Upper lobe of left lung (tissue), 6 donors: ENCODE measurements around the gene SIAH3. TPM values are rescaled to one million over a fixed set of nuclear protein-coding genes. Genes with fewer than 3 reads are reported as not detected.

Experiments
- ATAC-seq, 2 donors: fragments of 200-7000 bp; cut with Tn5 transposase; one replicate each; pipeline ENCODE4 v1.9.1; 2022; ENCODE audit warnings: mild to moderate bottlenecking in 2 of 2, moderate library complexity in 2 of 2; ENCODE audit not compliant: low FRiP score in 2 of 2
- DNase-seq, 2 donors: peaks; one replicate each; pipeline ENCODE4 v3.0.0-alpha.2; 2019 to 2020
- H3K27ac ChIP-seq, 4 donors: fragments of 200-600 bp; sonication (generic); one replicate each; pipeline ENCODE4 v1.5.1; 2016 to 2019
- H3K27me3 ChIP-seq, 4 donors: fragments of 200-600 bp; sonication (generic); one replicate each; pipeline ENCODE4 v1.5.1; 2017 to 2019
- H3K36me3 ChIP-seq, 4 donors: fragments of 200-600 bp; sonication (generic); one replicate each; pipeline ENCODE4 v1.5.1; 2016 to 2019
- H3K4me1 ChIP-seq, 4 donors: fragments of 200-600 bp; sonication (generic); one replicate each; pipeline ENCODE4 v1.5.1; 2018 to 2019
- H3K4me3 ChIP-seq, 4 donors: fragments of 200-600 bp; sonication (generic); one replicate each; pipeline ENCODE4 v1.5.1; 2017 to 2019; ENCODE audit warnings: mild to moderate bottlenecking in 2 of 4, moderate library complexity in 1 of 4
- H3K9me3 ChIP-seq, 4 donors: fragments of 200-600 bp; sonication (generic); one replicate each; pipeline ENCODE4 v1.5.1; 2018 to 2019
- CTCF ChIP-seq, 6 experiments: fragments of 450-650 bp in 4 of 6; fragments of 200-600 bp in 2 of 6; sonication (generic) in 2 of 6; IDR thresholded peaks; one replicate each; pipeline ENCODE4 v1.5.1; 2016 to 2019; ENCODE audit warnings: antibody characterized with exemption in 6 of 6
- EP300 ChIP-seq, 4 donors: sonication (generic); formaldehyde crosslinking; IDR thresholded peaks; one replicate each; pipeline ENCODE4 v1.5.1; 2017; ENCODE audit warnings: antibody characterized with exemption in 4 of 4, control low read depth in 2 of 4
- POLR2A ChIP-seq, 4 donors: fragments of 450-650 bp; IDR thresholded peaks; one replicate each; pipeline ENCODE4 v1.5.1; 2016 to 2017; ENCODE audit warnings: antibody characterized with exemption in 4 of 4, mild to moderate bottlenecking in 2 of 4
- POLR2AphosphoS5 ChIP-seq, 2 donors: sonication (generic); formaldehyde crosslinking; IDR thresholded peaks; one replicate each; pipeline ENCODE4 v1.5.1; 2017; ENCODE audit warnings: antibody characterized with exemption in 2 of 2
- WGBS, 2 donors: methylation state at CpG; one replicate each; pipeline ENCODE4 v1.1.5; 2017 to 2018; 5-methylcytosine and 5-hydroxymethylcytosine counted together
- total RNA-seq, 6 donors: library from RNA; depleted of rRNA in 4 of 6; stranded (reverse); fragments of >200 nt in 4 of 6; gene quantifications; one replicate each; pipeline versions ENCODE4 v1.1.0 to v1.2.1, GENCODE V29; 2016 to 2021
- donor health status: DM: no; HTN: no; CAD: no; lungs with moderate emphysema.
- donor health status: DM: no; HTN: yes; CAD: no; lungs with severe emphysema.

Gene SIAH3
- total RNA-seq, result under 1 TPM in 5 of 6 donors, not detected in 1; under 0.01 to 0.39 (median 0.03) TPM

- H3K27me3 ChIP-seq, result peaks cover 0 to 6% (median 3%) of the 10 kb centered on the region in 4 donors
- peaks cover 0 to 9% (median 3%) of the 10 kb centered on the region in 4 donors for H3K9me3 ChIP-seq
- no peaks in the 10 kb centered on the region for H3K36me3 ChIP-seq
- H3K4me1 ChIP-seq, result peaks cover 20 to 27% (median 22%) of the 10 kb centered on the region in 4 donors
- 6 to 25% methylated on average over 19 to 34 of the region's 35 CpGs for WGBS, 2 donors
- DNase-seq, result peak in 1 of 2 donors; percentile 55
- TF ChIP-seq CTCF (IDR thresholded peaks at IDR 0.05) (no peak), POLR2A (IDR thresholded peaks at IDR 0.05) (no peak), POLR2AphosphoS5 (IDR thresholded peaks at IDR 0.05) (no peak), EP300 (IDR thresholded peaks at IDR 0.05) (no peak)
- H3K27ac ChIP-seq, result no peak within 1 kb of the TSS
- no peak for ATAC-seq
- H3K4me3 ChIP-seq, result peak within 1 kb of the TSS in 3 of 4 donors; percentile 13 to 30 (median 19)
These were observed at the start of gene SIAH3 for GRCh38 chr13:45851171-45851921. Gene SIAH3 (minus strand): TSS chr13:45851753. CDS start chr13:45851629, 124 bp downstream.

DNA sequence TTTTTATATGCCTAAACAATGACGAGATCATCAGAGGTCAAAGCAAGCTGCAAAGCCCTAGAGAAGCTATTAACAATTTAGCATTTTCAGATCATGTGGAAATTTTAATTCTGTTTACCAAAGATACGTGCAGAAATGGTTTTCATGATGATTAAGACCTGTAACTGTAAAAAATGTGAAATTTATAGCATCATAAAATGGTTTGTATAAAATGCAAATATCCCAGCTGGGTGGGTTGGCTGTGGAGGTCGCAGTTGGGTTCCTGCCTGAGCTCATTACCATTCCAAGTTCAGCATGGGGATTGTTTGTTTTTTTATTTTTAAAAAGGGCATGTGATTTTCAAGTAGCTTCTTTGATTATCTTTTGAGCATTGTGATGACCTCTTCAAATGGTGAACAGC is 47.9 kb upstream of the SIAH3 start:
- H3K27me3 ChIP-seq, result no peaks in the 10 kb centered on the region
- no peak for ATAC-seq
- H3K36me3 ChIP-seq, result no peaks in the 10 kb centered on the region
- H3K4me1 ChIP-seq, result no peaks in the 10 kb centered on the region
- 67 to 80% methylated on average over 3 of the region's 3 CpGs for WGBS, 2 donors
- H3K9me3 ChIP-seq, result no peaks in the 10 kb centered on the region
- H3K4me3 ChIP-seq, result no peak overlapping the region
- no peak overlapping the region for H3K27ac ChIP-seq
- DNase-seq, result no peak
- no peak for TF ChIP-seq CTCF (IDR thresholded peaks at IDR 0.05)
- no peak for TF ChIP-seq POLR2AphosphoS5 (IDR thresholded peaks at IDR 0.05)
- no peak for TF ChIP-seq EP300 (IDR thresholded peaks at IDR 0.05)
- TF ChIP-seq POLR2A (IDR thresholded peaks at IDR 0.05), result no peak

DNA sequence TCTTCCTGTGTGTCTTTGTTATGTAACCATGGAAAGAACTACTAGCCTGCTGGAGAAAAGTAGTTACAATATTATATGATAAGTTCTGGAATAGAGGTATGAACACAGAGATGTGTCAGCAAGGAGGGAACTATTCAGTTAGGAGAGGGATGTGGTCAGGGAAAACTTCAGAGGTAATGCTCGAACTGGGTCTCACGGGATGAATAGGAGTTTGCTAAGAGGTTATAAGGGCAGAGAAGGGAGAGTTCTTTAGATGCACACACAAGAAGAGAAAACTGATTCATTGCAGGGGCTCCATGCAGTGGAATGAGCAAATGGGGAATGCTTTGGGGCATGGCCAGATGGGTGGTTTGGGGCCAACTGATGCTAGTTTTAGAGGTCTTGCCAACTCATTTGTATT is 46.0 kb upstream of the SIAH3 start:
- DNase-seq, result no peak
- ATAC-seq, result no peak
- Histone ChIP-seq H3K27me3 (no peaks in the 10 kb centered on the region), H3K9me3 (no peaks in the 10 kb centered on the region), H3K4me1 (no peaks in the 10 kb centered on the region), H3K36me3 (no peaks in the 10 kb centered on the region), H3K27ac (no peak overlapping the region), H3K4me3 (no peak overlapping the region)
- TF ChIP-seq EP300 (IDR thresholded peaks at IDR 0.05), result no peak
- WGBS, 2 donors, result 90 to 97% methylated on average over 2 of the region's 2 CpGs

- WGBS, 2 donors, result 76 to 84% methylated on average over 5 of the region's 5 CpGs
- H3K27ac ChIP-seq, result no peak overlapping the region
- H3K27me3 ChIP-seq, result no peaks in the 10 kb centered on the region
- TF ChIP-seq POLR2A (IDR thresholded peaks at IDR 0.05) (no peak), CTCF (IDR thresholded peaks at IDR 0.05) (no peak), EP300 (IDR thresholded peaks at IDR 0.05) (no peak), POLR2AphosphoS5 (IDR thresholded peaks at IDR 0.05) (no peak)
- H3K9me3 ChIP-seq, result no peaks in the 10 kb centered on the region
- no peaks in the 10 kb centered on the region for H3K36me3 ChIP-seq
- H3K4me1 ChIP-seq, result no peaks in the 10 kb centered on the region
- ATAC-seq, result no peak
- DNase-seq, result no peak
- H3K4me3 ChIP-seq, result no peak overlapping the region
These were observed 44.7 kb upstream of the SIAH3 start for GRCh38 chr13:45896285-45896684.

DNA sequence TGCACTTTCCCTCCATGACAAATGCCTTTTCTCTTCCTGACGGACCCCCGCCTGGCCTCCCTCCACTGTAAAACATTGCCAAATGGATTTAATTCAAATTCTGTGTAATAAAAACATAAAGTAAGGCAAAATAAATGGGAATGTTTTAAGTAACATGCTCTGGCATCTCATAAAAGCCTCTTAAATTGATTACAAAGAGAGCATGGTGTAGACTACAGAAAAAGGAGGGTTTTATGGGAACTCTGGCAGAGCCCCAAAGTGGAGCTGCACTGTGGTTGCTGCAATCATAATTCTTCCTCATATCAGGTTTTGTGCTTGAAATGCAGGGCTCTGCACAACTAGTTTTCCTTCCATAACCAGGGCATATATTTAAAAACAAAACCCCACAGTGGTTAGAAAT is 44.3 kb upstream of the SIAH3 start:
- DNase-seq (no peak), ATAC-seq (no peak)
- Histone ChIP-seq H3K36me3 (no peaks in the 10 kb centered on the region), H3K27ac (no peak overlapping the region), H3K4me3 (no peak overlapping the region), H3K9me3 (no peaks in the 10 kb centered on the region), H3K27me3 (no peaks in the 10 kb centered on the region), H3K4me1 (no peaks in the 10 kb centered on the region)
- WGBS, 2 donors, result 77 to 93% methylated on average over 2 of the region's 2 CpGs
- TF ChIP-seq POLR2AphosphoS5 (IDR thresholded peaks at IDR 0.05), result no peak
- no peak for TF ChIP-seq POLR2A (IDR thresholded peaks at IDR 0.05)
- no peak for TF ChIP-seq CTCF (IDR thresholded peaks at IDR 0.05)
- TF ChIP-seq EP300 (IDR thresholded peaks at IDR 0.05), result no peak
